Stimulated activated naive CD8-positive, alpha-beta T cell treated with anti-CD3 and anti-CD28 coated beads, Interleukin-15, amount 100 ng/mL, for 72 hours (primary cell): ENCODE results near the gene ZNF441.

Experiments
- ATAC-seq: fragments of 150-1000 bp; cut with Tn5 transposase; 2 replicates; pipeline ENCODE4 v1.10.0; 2021; ENCODE audit warnings: mild to moderate bottlenecking, moderate library complexity
- DNase-seq, 2 donors: peaks; one replicate each; pipeline ENCODE4 v3.0.0; 2021 to 2022
- H3K27ac Mint-ChIP-seq, 2 donors: one replicate each; pipeline ENCODE4 v1.8.0; 2022; ENCODE audit warnings: mild to moderate bottlenecking in 2 of 2, mixed read lengths in 2 of 2, moderate library complexity in 2 of 2
- H3K27me3 Mint-ChIP-seq: one replicate; pipeline ENCODE4 v1.8.0; 2022; ENCODE audit warnings: mixed read lengths
- H3K4me1 Mint-ChIP-seq: one replicate; pipeline ENCODE4 v1.8.0; 2022; ENCODE audit warnings: mild to moderate bottlenecking, mixed read lengths
- H3K4me3 Mint-ChIP-seq, 2 donors: one replicate each; pipeline ENCODE4 v1.8.0; 2022; ENCODE audit warnings: mild to moderate bottlenecking in 2 of 2, mixed read lengths in 2 of 2, moderate library complexity in 1 of 2
- H3K9me3 Mint-ChIP-seq, 2 donors: one replicate each; pipeline ENCODE4 v1.8.0; 2022; ENCODE audit warnings: mixed read lengths in 2 of 2

ZNF441 gene

GRCh38 chr19:11766597-11767591 is at the start of gene ZNF441:
Gene ZNF441, plus strand, starts transcription at chr19:11767000. Its CDS starts 194 bp downstream, at chr19:11767194.
- DNase-seq = peak; percentile 88 to 95
- Mint-ChIP-seq H3K4me1 (peaks cover 24% of the 10 kb centered on the region), H3K9me3 (peaks cover 40 to 46% of the 10 kb centered on the region in 2 donors), H3K4me3 (peak within 1 kb of the TSS; percentile 98 to 100), H3K27me3 (peaks cover 13% of the 10 kb centered on the region), H3K27ac (peak within 1 kb of the TSS; percentile 94 to 99)
- peak; percentile 98 for ATAC-seq

- H3K4me1 Mint-ChIP-seq = no peaks in the 10 kb centered on the region
- H3K27me3 Mint-ChIP-seq = no peaks in the 10 kb centered on the region
- H3K9me3 Mint-ChIP-seq = peaks cover 36 to 60% of the 10 kb centered on the region in 2 donors
- DNase-seq = no peak
- ATAC-seq = no peak
- no peak overlapping the region for H3K27ac Mint-ChIP-seq
- H3K4me3 Mint-ChIP-seq = no peak overlapping the region
Measured at GRCh38 chr19:11721681-11722080, 45.1 kb upstream of the ZNF441 start.

GRCh38 chr19:11722414-11722813 is 44.4 kb upstream of the ZNF441 start:
- Mint-ChIP-seq H3K27ac (no peak overlapping the region), H3K9me3 (peaks cover 31 to 54% of the 10 kb centered on the region in 2 donors), H3K4me3 (no peak overlapping the region), H3K4me1 (no peaks in the 10 kb centered on the region), H3K27me3 (no peaks in the 10 kb centered on the region)
- DNase-seq (no peak), ATAC-seq (no peak)

GRCh38 chr19:11729586-11729985 is 37.2 kb upstream of the ZNF441 start:
- DNase-seq (no peak), ATAC-seq (no peak)
- Mint-ChIP-seq H3K4me1 (no peaks in the 10 kb centered on the region), H3K27me3 (no peaks in the 10 kb centered on the region), H3K27ac (no peak overlapping the region), H3K9me3 (peaks cover 9 to 17% of the 10 kb centered on the region in 2 donors), H3K4me3 (no peak overlapping the region)

- no peak overlapping the region for H3K27ac Mint-ChIP-seq
- DNase-seq = no peak
- no peaks in the 10 kb centered on the region for H3K27me3 Mint-ChIP-seq
- H3K9me3 Mint-ChIP-seq = no peaks in the 10 kb centered on the region
- H3K4me1 Mint-ChIP-seq = peaks cover 27% of the 10 kb centered on the region
- no peak for ATAC-seq
- H3K4me3 Mint-ChIP-seq = no peak overlapping the region
Measured at GRCh38 chr19:11735375-11735774, 31.4 kb upstream of the ZNF441 start.

- Mint-ChIP-seq H3K4me1 (peaks cover 27% of the 10 kb centered on the region), H3K9me3 (no peaks in the 10 kb centered on the region), H3K27me3 (no peaks in the 10 kb centered on the region), H3K27ac (no peak overlapping the region), H3K4me3 (peak overlapping the region; percentile 58 to 97)
- no peak for ATAC-seq
- no peak for DNase-seq
Measured at GRCh38 chr19:11736696-11737095, 30.1 kb upstream of the ZNF441 start.

- Mint-ChIP-seq H3K27ac (peak overlapping the region; percentile 29 to 66), H3K4me3 (peak overlapping the region; percentile 95 to 97), H3K27me3 (no peaks in the 10 kb centered on the region), H3K9me3 (peaks cover 0 to 3% of the 10 kb centered on the region in 2 donors), H3K4me1 (peaks cover 27% of the 10 kb centered on the region)
- ATAC-seq = peak; percentile 61
- peak; percentile 40 to 54 for DNase-seq
Measured at GRCh38 chr19:11737964-11738745, 28.6 kb upstream of the ZNF441 start.

GRCh38 chr19:11738746-11739620 is 27.8 kb upstream of the ZNF441 start, which contains the start of gene ZNF823:
Gene ZNF823, minus strand, starts transcription at chr19:11738946. Its CDS starts 127 bp downstream, at chr19:11738819.
- peak; percentile 99 for ATAC-seq
- peak; percentile 96 to 98 for DNase-seq
- no peaks in the 10 kb centered on the region for H3K27me3 Mint-ChIP-seq
- H3K4me3 Mint-ChIP-seq = peak within 1 kb of the TSS; percentile 95 to 97
- peak within 1 kb of the TSS; percentile 93 to 94 for H3K27ac Mint-ChIP-seq
- H3K9me3 Mint-ChIP-seq = peaks cover 0 to 3% of the 10 kb centered on the region in 2 donors
- H3K4me1 Mint-ChIP-seq = peaks cover 27% of the 10 kb centered on the region

- Mint-ChIP-seq H3K27me3 (no peaks in the 10 kb centered on the region), H3K9me3 (peaks cover 35 to 40% of the 10 kb centered on the region in 2 donors), H3K4me1 (no peaks in the 10 kb centered on the region), H3K4me3 (no peak overlapping the region), H3K27ac (no peak overlapping the region)
- ATAC-seq = no peak
- DNase-seq = no peak
Measured at GRCh38 chr19:11745869-11746268, 20.9 kb upstream of the ZNF441 start.

- H3K4me3 Mint-ChIP-seq = no peak overlapping the region
- ATAC-seq = no peak
- H3K9me3 Mint-ChIP-seq = peaks cover 49 to 54% of the 10 kb centered on the region in 2 donors
- no peak overlapping the region for H3K27ac Mint-ChIP-seq
- H3K27me3 Mint-ChIP-seq = no peaks in the 10 kb centered on the region
- DNase-seq = no peak
- no peaks in the 10 kb centered on the region for H3K4me1 Mint-ChIP-seq
Measured at GRCh38 chr19:11747277-11747676, 19.5 kb upstream of the ZNF441 start.

GRCh38 chr19:11749751-11750150 is 17.0 kb upstream of the ZNF441 start:
- H3K9me3 Mint-ChIP-seq = peaks cover 56 to 70% of the 10 kb centered on the region in 2 donors
- ATAC-seq = no peak

GRCh38 chr19:11752244-11752736 is 14.5 kb upstream of the ZNF441 start:
- no peaks in the 10 kb centered on the region for H3K4me1 Mint-ChIP-seq
- peaks cover 63 to 76% of the 10 kb centered on the region in 2 donors for H3K9me3 Mint-ChIP-seq
- ATAC-seq (no peak), DNase-seq (no peak)
- no peak overlapping the region for H3K27ac Mint-ChIP-seq
- H3K27me3 Mint-ChIP-seq = no peaks in the 10 kb centered on the region
- no peak overlapping the region for H3K4me3 Mint-ChIP-seq

More at GRCh38 chr19:11749751-11750150, 17.0 kb upstream of the ZNF441 start:
- no peaks in the 10 kb centered on the region for H3K4me1 Mint-ChIP-seq
- no peak overlapping the region for H3K4me3 Mint-ChIP-seq
- H3K27ac Mint-ChIP-seq = no peak overlapping the region
- H3K27me3 Mint-ChIP-seq = no peaks in the 10 kb centered on the region
- DNase-seq = no peak

- no peak overlapping the region for H3K4me3 Mint-ChIP-seq
- ATAC-seq (no peak), DNase-seq (no peak)
- H3K9me3 Mint-ChIP-seq = peaks cover 55 to 64% of the 10 kb centered on the region in 2 donors
- H3K4me1 Mint-ChIP-seq = no peaks in the 10 kb centered on the region
- H3K27ac Mint-ChIP-seq = no peak overlapping the region
- no peaks in the 10 kb centered on the region for H3K27me3 Mint-ChIP-seq
Measured at GRCh38 chr19:11754663-11755062, 12.1 kb upstream of the ZNF441 start.

GRCh38 chr19:11756965-11757364 is 9.8 kb upstream of the ZNF441 start:
- H3K4me3 Mint-ChIP-seq = no peak overlapping the region
- DNase-seq (no peak), ATAC-seq (no peak)
- no peaks in the 10 kb centered on the region for H3K27me3 Mint-ChIP-seq
- H3K4me1 Mint-ChIP-seq = no peaks in the 10 kb centered on the region
- peaks cover 36 to 47% of the 10 kb centered on the region in 2 donors for H3K9me3 Mint-ChIP-seq
- no peak overlapping the region for H3K27ac Mint-ChIP-seq
